Esophagus squamous epithelium (tissue), 4 donors: ENCODE results near the gene APP.

Experiments used
- CTCF ChIP-seq, 6 experiments: fragments of 450-650 bp in 4 of 6; fragments of 200-600 bp in 2 of 6; sonication (generic) in 2 of 6; IDR thresholded peaks; one replicate each; pipeline ENCODE4 v1.5.1; 2016 to 2019; ENCODE audit warnings: antibody characterized with exemption in 6 of 6, mild to moderate bottlenecking in 4 of 6, moderate library complexity in 4 of 6
- POLR2A ChIP-seq, 4 donors: fragments of 450-650 bp; IDR thresholded peaks; one replicate each; pipeline ENCODE4 v1.6.1; 2017; ENCODE audit warnings: antibody characterized with exemption in 4 of 4, mild to moderate bottlenecking in 4 of 4, moderate library complexity in 3 of 4

- no peak for TF ChIP-seq POLR2A (IDR thresholded peaks at IDR 0.05)
- TF ChIP-seq CTCF (IDR thresholded peaks at IDR 0.05) = no peak
These were observed 23.8 kb upstream of the APP start for GRCh38 chr21:26194326-26194725.
